GM19023 (cell line): ENCODE data around the gene ADAMTSL1.
"Not testable (repeated sequence)": the region's sequence is repeated elsewhere in the genome, so short reads cannot be mapped to it uniquely, and the experiment has no call there.

Experiments used
- ATAC-seq: cut with Tn5 transposase; IDR thresholded peaks from one replicate; pipeline ENCODE4 v1.9.1; 2021; ENCODE audit warnings: mild to moderate bottlenecking, moderate library complexity; ENCODE audit not compliant: unreplicated experiment

The ADAMTSL1 gene

GRCh38 chr9:18920141-18921084, 446.5 kb downstream of the ADAMTSL1 start:
- no peak for ATAC-seq

GRCh38 chr9:18921366-18922075, 447.6 kb downstream of the ADAMTSL1 start:
- no peak for ATAC-seq

GRCh38 chr9:18922161-18922885, 448.4 kb downstream of the ADAMTSL1 start:
- no peak for ATAC-seq

- ATAC-seq = no peak
Observed at GRCh38 chr9:18923167-18923566, 449.2 kb downstream of the ADAMTSL1 start.

GRCh38 chr9:18923671-18924430, 449.9 kb downstream of the ADAMTSL1 start:
- no peak for ATAC-seq

GRCh38 chr9:18925880-18926279, 451.9 kb downstream of the ADAMTSL1 start:
- ATAC-seq = no peak

- no peak for ATAC-seq
Observed at GRCh38 chr9:18926513-18926912, 452.6 kb downstream of the ADAMTSL1 start.

GRCh38 chr9:18928711-18929110, 454.8 kb downstream of the ADAMTSL1 start:
- no peak for ATAC-seq

GRCh38 chr9:18930611-18931010, 456.7 kb downstream of the ADAMTSL1 start:
- not testable (repeated sequence) for ATAC-seq

- ATAC-seq = no peak
Observed at GRCh38 chr9:18935541-18935940, 461.6 kb downstream of the ADAMTSL1 start.

- no peak for ATAC-seq
Observed at GRCh38 chr9:18936094-18936871, 462.3 kb downstream of the ADAMTSL1 start.

- ATAC-seq = no peak
Observed at GRCh38 chr9:18939943-18940342, 466.0 kb downstream of the ADAMTSL1 start.

GRCh38 chr9:18941060-18941740, 467.2 kb downstream of the ADAMTSL1 start:
- no peak for ATAC-seq

GRCh38 chr9:18942801-18943200, 468.8 kb downstream of the ADAMTSL1 start:
- no peak for ATAC-seq

GRCh38 chr9:18947892-18948339, 474.0 kb downstream of the ADAMTSL1 start:
- no peak for ATAC-seq

GRCh38 chr9:18951936-18952335, 478.0 kb downstream of the ADAMTSL1 start:
- ATAC-seq = no peak

- no peak for ATAC-seq
Observed at GRCh38 chr9:18955626-18956025, 481.7 kb downstream of the ADAMTSL1 start.
